A673 (cell line): ENCODE measurements around the gene AGAP2. TPM values are rescaled to one million over a fixed set of nuclear protein-coding genes. Genes with fewer than 3 reads are reported as not detected.
"Not testable (repeated sequence)": the region's sequence is repeated elsewhere in the genome, so short reads cannot be mapped to it uniquely, and the experiment has no call there.

ENCODE experiments used
- BruUV-seq: library from RNA; stranded (reverse); fragments of 400-500 nt; replicated peaks from 2 replicates; lab custom pipeline; 2021; lab: Mats Ljungman, UMichigan
- CTCF ChIA-PET: fragments of 300-600 bp; sonication (Branson Sonifier 250); formaldehyde crosslinking; loops from one replicate; lab custom pipeline; 2022; ENCODE audit warnings: antibody characterized with exemption; lab: Charles Lee
- POLR2A ChIA-PET: fragments of 300-600 bp; sonication (Branson Sonifier 250); formaldehyde crosslinking; loops from one replicate; lab custom pipeline; 2022; ENCODE audit warnings: antibody characterized with exemption; ENCODE audit not compliant: low non-redundant PET; lab: Charles Lee
- DNase-seq: peaks from one replicate; pipeline ENCODE4 v3.0.0-alpha.2; 2015; ENCODE audit warnings: low spot score
- H3K27ac ChIP-seq: fragments of 200-600 bp; sonication (generic); 2 replicates; pipeline ENCODE4 v1.5.1; 2016; ENCODE audit warnings: mixed run types, low read depth, mild to moderate bottlenecking, mixed read lengths, antibody characterized with exemption, low read length; ENCODE audit not compliant: poor library complexity, severe bottlenecking
- H3K27me3 ChIP-seq: fragments of 200-600 bp; sonication (generic); replicated peaks from 2 replicates; pipeline ENCODE4 v1.6.1; 2017; ENCODE audit warnings: mixed run types, low read depth, mild to moderate bottlenecking, mixed read lengths, antibody characterized with exemption, low read length; ENCODE audit not compliant: insufficient read depth, poor library complexity
- H3K36me3 ChIP-seq: fragments of 200-600 bp; sonication (generic); 2 replicates; pipeline ENCODE4 v1.6.1; 2016; ENCODE audit warnings: mixed run types, mild to moderate bottlenecking, mixed read lengths, antibody characterized with exemption, low read length; ENCODE audit not compliant: insufficient read depth, poor library complexity, severe bottlenecking
- H3K4me1 ChIP-seq: fragments of 200-600 bp; sonication (generic); 2 replicates; pipeline ENCODE4 v1.6.1; 2017; ENCODE audit warnings: mixed run types, mild to moderate bottlenecking, mixed read lengths, antibody characterized with exemption, low read length; ENCODE audit not compliant: insufficient read depth, poor library complexity, severe bottlenecking
- H3K4me3 ChIP-seq: fragments of 200-600 bp; sonication (generic); 2 replicates; pipeline ENCODE4 v1.5.1; 2016; ENCODE audit warnings: low read depth, mixed run types, mild to moderate bottlenecking, mixed read lengths, low read length; ENCODE audit not compliant: poor library complexity, severe bottlenecking
- H3K9me3 ChIP-seq: fragments of 200-600 bp; sonication (generic); 2 replicates; pipeline ENCODE4 v1.6.1; 2016; ENCODE audit warnings: mixed run types, low read depth, mild to moderate bottlenecking, mixed read lengths, antibody characterized with exemption, low read length; ENCODE audit not compliant: poor library complexity, severe bottlenecking
- EZH2 ChIP-seq: fragments of 200-600 bp; sonication (generic); IDR thresholded peaks from 2 replicates; pipeline ENCODE4 v1.6.1; 2017; ENCODE audit warnings: borderline replicate concordance, low read depth, mild to moderate bottlenecking, mixed read lengths, antibody characterized with exemption, low read length; ENCODE audit not compliant: poor library complexity, severe bottlenecking
- intact Hi-C: fragments of 100-400 bp; cut with micrococcal nuclease; formaldehyde crosslinking; loops from one replicate; pipeline ENCODE4 v1.10.0; 2022; ENCODE audit not compliant: unreplicated experiment
- total RNA-seq: library from RNA; stranded (reverse); gene quantifications from 2 replicates; pipeline ENCODE4 v1.2.3, GENCODE V29; 2021
- TF ChIP-seq, protein P1 (sequence below): fragments of 300-800, 200-600 bp; sonication (generic); conservative IDR thresholded peaks from 2 replicates; pipeline ENCODE4 v1.5.1; 2017; ENCODE audit warnings: low read depth, mild to moderate bottlenecking, antibody characterized with exemption, low read length, moderate library complexity, mixed read lengths

The AGAP2 gene
- total RNA-seq, 1 experiment from 2014 or later, result 4.0 TPM

DNA sequence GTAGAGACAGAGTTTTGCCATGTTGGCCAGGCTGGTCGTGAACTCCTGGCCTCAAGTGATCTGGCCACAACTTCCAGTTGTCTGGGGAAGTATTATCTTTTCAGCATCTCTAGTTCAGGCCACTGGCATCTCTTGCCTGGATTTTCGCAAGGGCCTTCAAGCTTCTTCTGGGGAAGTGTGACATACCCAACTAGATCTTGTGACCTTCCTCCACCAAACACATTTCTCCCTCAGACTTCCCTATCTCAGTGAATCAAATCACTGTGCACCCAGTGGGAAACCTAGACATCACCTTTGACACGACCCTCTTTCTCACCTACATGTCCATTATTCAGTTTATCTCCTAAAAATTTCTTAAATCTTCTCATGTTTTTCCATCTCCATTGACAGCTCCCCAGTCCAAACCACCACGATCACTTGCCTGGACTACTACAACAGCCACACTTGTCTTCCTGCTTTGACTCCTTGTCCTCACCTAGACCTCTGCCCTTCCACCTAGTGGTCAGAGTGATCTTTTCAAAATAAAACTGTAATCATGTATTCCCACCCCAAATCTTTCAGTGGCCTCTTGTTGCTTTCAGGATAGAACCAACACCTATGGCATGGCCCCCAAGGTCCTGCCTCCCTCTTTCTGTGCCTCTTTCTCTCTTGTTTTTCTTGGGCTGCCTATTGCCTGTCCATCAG, 37.2 kb upstream of the AGAP2 start:
- TF ChIP-seq, protein P1, sequence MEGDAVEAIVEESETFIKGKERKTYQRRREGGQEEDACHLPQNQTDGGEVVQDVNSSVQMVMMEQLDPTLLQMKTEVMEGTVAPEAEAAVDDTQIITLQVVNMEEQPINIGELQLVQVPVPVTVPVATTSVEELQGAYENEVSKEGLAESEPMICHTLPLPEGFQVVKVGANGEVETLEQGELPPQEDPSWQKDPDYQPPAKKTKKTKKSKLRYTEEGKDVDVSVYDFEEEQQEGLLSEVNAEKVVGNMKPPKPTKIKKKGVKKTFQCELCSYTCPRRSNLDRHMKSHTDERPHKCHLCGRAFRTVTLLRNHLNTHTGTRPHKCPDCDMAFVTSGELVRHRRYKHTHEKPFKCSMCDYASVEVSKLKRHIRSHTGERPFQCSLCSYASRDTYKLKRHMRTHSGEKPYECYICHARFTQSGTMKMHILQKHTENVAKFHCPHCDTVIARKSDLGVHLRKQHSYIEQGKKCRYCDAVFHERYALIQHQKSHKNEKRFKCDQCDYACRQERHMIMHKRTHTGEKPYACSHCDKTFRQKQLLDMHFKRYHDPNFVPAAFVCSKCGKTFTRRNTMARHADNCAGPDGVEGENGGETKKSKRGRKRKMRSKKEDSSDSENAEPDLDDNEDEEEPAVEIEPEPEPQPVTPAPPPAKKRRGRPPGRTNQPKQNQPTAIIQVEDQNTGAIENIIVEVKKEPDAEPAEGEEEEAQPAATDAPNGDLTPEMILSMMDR, result no peak
- TF ChIP-seq EZH2, result no peak
- H3K4me3 ChIP-seq, result no peak overlapping the region
- no peaks in the 10 kb centered on the region for H3K36me3 ChIP-seq
- ChIA-PET POLR2A (interaction anchor here (0.8 kb wide), 1 partner anchor 9 kb away, joined by 8 read pairs; the partner anchor contains the start of gene CYP27B1), CTCF (no interaction called here)
- DNase-seq, result no peak
- no TSS peak for BruUV-seq
- no peak overlapping the region for H3K27ac ChIP-seq
- intact Hi-C loops, result no loop called here
- no peaks in the 10 kb centered on the region for H3K9me3 ChIP-seq
- H3K27me3 ChIP-seq, result no peaks in the 10 kb centered on the region
- peaks cover 5% of the 10 kb centered on the region for H3K4me1 ChIP-seq

DNA sequence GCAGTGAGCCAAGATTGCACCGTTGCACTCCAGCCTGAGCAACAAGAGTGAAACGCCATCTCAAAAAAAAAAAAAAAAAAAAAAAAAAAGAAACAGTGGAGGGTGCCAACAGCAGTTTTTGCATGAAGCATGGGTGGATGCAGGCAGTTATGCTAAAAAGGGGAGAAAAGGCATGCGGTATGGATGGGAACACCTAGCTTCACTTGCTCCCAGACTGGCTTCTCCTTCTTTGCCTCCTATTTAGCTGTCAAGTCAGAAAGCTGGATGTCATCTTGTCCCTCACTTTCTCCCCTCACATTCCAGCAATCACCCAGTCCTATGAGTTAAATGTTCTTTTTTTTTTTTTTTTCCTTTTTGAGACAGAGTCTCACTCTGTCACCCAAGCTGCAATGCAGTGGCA, 36.5 kb upstream of the AGAP2 start:
- intact Hi-C loops, result no loop called here
- no peak for DNase-seq
- no peak for TF ChIP-seq EZH2
- TF ChIP-seq, protein P1, result no peak
- BruUV-seq, result no TSS peak
- Histone ChIP-seq H3K9me3 (no peaks in the 10 kb centered on the region), H3K36me3 (no peaks in the 10 kb centered on the region), H3K4me3 (no peak overlapping the region), H3K4me1 (peaks cover 5% of the 10 kb centered on the region), H3K27ac (no peak overlapping the region), H3K27me3 (no peaks in the 10 kb centered on the region)
- CTCF ChIA-PET, result no interaction called here
- POLR2A ChIA-PET, result interaction anchor here (0.8 kb wide), 1 partner anchor 8 kb away, joined by 8 read pairs; the partner anchor contains the start of gene CYP27B1

DNA sequence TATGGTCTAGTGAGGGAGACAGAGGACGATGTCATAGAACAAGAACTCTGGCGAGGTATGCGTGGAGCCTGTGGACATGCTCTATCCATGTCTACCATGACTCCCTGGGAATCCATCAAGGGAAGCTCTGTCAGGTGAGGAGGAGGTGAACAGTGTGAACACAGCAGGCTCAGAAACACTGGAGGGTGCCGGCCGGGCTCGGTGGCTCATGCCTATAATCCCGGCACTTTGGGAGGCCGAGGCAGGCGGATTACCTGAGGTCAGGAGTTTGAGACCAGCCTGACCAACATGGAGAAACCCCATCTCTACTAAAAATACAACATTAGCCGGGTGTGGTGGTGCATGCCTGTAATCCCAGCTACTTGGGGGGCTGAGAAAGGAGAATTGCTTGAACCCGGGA, 36.1 kb upstream of the AGAP2 start:
- CTCF ChIA-PET, H3K27me3 ChIP-seq, H3K27ac ChIP-seq, H3K4me3 ChIP-seq, DNase-seq, POLR2A ChIA-PET, H3K9me3 ChIP-seq, H3K36me3 ChIP-seq, H3K4me1 ChIP-seq, intact Hi-C loops, BruUV-seq: not testable (repeated sequence)
